ENCODE results near the gene PEX16.

The PEX16 gene

GRCh38 chr11:45926536-45927331 lies 9.1 kb upstream of the PEX16 start:
- TF ChIP-seq MYC (IDR thresholded peaks at IDR 0.05; ENCODE audit: low read depth, low read length) (no peak), POLR2A (IDR thresholded peaks at IDR 0.05; ENCODE audit: extremely low read depth, insufficient read length) (no peak), MAX (IDR thresholded peaks at IDR 0.05; ENCODE audit: low read depth, low read length) (no peak), CTCF (IDR thresholded peaks at IDR 0.05; ENCODE audit: low read depth, low read length) (no peak)
- no peak overlapping the region for H3K4me3 ChIP-seq (ENCODE audit: low read depth, low read length)
- no peak for DNase-seq (ENCODE audit: low read depth)

- TF ChIP-seq MAX (IDR thresholded peaks at IDR 0.05; ENCODE audit: low read depth, low read length): no peak
- TF ChIP-seq CTCF (IDR thresholded peaks at IDR 0.05; ENCODE audit: low read depth, low read length): no peak
- TF ChIP-seq POLR2A (IDR thresholded peaks at IDR 0.05; ENCODE audit: extremely low read depth, insufficient read length): no peak
- TF ChIP-seq MYC (IDR thresholded peaks at IDR 0.05; ENCODE audit: low read depth, low read length): no peak
- H3K4me3 ChIP-seq (ENCODE audit: low read depth, low read length): no peak overlapping the region
- no peak for DNase-seq (ENCODE audit: low read depth)
Measured at GRCh38 chr11:45926001-45926401, 8.3 kb upstream of the PEX16 start.

GRCh38 chr11:45925550-45925949 lies 7.9 kb upstream of the PEX16 start:
- no peak overlapping the region for H3K4me3 ChIP-seq (ENCODE audit: low read depth, low read length)
- TF ChIP-seq MAX (IDR thresholded peaks at IDR 0.05; ENCODE audit: low read depth, low read length) (no peak), POLR2A (IDR thresholded peaks at IDR 0.05; ENCODE audit: extremely low read depth, insufficient read length) (no peak), CTCF (IDR thresholded peaks at IDR 0.05; ENCODE audit: low read depth, low read length) (no peak), MYC (IDR thresholded peaks at IDR 0.05; ENCODE audit: low read depth, low read length) (no peak)
- no peak for DNase-seq (ENCODE audit: low read depth)

GRCh38 chr11:45924927-45925326 lies 7.2 kb upstream of the PEX16 start:
- H3K4me3 ChIP-seq (ENCODE audit: low read depth, low read length): no peak overlapping the region
- DNase-seq (ENCODE audit: low read depth): no peak
- no peak for TF ChIP-seq POLR2A (IDR thresholded peaks at IDR 0.05; ENCODE audit: extremely low read depth, insufficient read length)
- no peak for TF ChIP-seq CTCF (IDR thresholded peaks at IDR 0.05; ENCODE audit: low read depth, low read length)
- no peak for TF ChIP-seq MAX (IDR thresholded peaks at IDR 0.05; ENCODE audit: low read depth, low read length)
- no peak for TF ChIP-seq MYC (IDR thresholded peaks at IDR 0.05; ENCODE audit: low read depth, low read length)

- DNase-seq (ENCODE audit: low read depth): no peak
- no peak overlapping the region for H3K4me3 ChIP-seq (ENCODE audit: low read depth, low read length)
- no peak for TF ChIP-seq CTCF (IDR thresholded peaks at IDR 0.05; ENCODE audit: low read depth, low read length)
- TF ChIP-seq MYC (IDR thresholded peaks at IDR 0.05; ENCODE audit: low read depth, low read length): no peak
- no peak for TF ChIP-seq MAX (IDR thresholded peaks at IDR 0.05; ENCODE audit: low read depth, low read length)
- no peak for TF ChIP-seq POLR2A (IDR thresholded peaks at IDR 0.05; ENCODE audit: extremely low read depth, insufficient read length)
Measured at GRCh38 chr11:45924036-45924915, 6.6 kb upstream of the PEX16 start.
